Measurements from ENCODE around the gene GTF2H1.

GTF2H1 gene

GRCh38 chr11:18294862-18295261, 27.5 kb upstream of the GTF2H1 start:
- H3K4me3 ChIP-seq (ENCODE audit: low read depth, low read length, poor library complexity, severe bottlenecking): no peak overlapping the region
- no peaks in the 10 kb centered on the region for H3K79me2 ChIP-seq (ENCODE audit: insufficient read depth, low read length)
- no peaks in the 10 kb centered on the region for H3F3A ChIP-seq (ENCODE audit: insufficient read depth, low read length)
- H3K9me2 ChIP-seq (ENCODE audit: low read depth, low read length): no peaks in the 10 kb centered on the region
- H3K36me3 ChIP-seq (ENCODE audit: insufficient read depth, low read length): peaks cover 95% of the 10 kb centered on the region
- no peaks in the 10 kb centered on the region for H4K20me1 ChIP-seq (ENCODE audit: insufficient read depth, low read length)
- H3K27ac ChIP-seq (ENCODE audit: low read depth, low read length, poor library complexity, severe bottlenecking): no peak overlapping the region
- H3K27me3 ChIP-seq (ENCODE audit: insufficient read depth, low read length): no peaks in the 10 kb centered on the region
- no peak overlapping the region for H3K4me2 ChIP-seq (ENCODE audit: low read length)
- no peak overlapping the region for H2AFZ ChIP-seq (ENCODE audit: low read length)
- H3K4me1 ChIP-seq (ENCODE audit: insufficient read depth, low read length, severe bottlenecking): no peaks in the 10 kb centered on the region
- no peaks in the 10 kb centered on the region for H3K9me3 ChIP-seq (ENCODE audit: low read length)
- H3K9ac ChIP-seq (ENCODE audit: low read length): no peak overlapping the region
- TF ChIP-seq, protein P1, sequence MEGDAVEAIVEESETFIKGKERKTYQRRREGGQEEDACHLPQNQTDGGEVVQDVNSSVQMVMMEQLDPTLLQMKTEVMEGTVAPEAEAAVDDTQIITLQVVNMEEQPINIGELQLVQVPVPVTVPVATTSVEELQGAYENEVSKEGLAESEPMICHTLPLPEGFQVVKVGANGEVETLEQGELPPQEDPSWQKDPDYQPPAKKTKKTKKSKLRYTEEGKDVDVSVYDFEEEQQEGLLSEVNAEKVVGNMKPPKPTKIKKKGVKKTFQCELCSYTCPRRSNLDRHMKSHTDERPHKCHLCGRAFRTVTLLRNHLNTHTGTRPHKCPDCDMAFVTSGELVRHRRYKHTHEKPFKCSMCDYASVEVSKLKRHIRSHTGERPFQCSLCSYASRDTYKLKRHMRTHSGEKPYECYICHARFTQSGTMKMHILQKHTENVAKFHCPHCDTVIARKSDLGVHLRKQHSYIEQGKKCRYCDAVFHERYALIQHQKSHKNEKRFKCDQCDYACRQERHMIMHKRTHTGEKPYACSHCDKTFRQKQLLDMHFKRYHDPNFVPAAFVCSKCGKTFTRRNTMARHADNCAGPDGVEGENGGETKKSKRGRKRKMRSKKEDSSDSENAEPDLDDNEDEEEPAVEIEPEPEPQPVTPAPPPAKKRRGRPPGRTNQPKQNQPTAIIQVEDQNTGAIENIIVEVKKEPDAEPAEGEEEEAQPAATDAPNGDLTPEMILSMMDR (IDR thresholded peaks at IDR 0.05; ENCODE audit: low read length): no peak
- no peak for TF ChIP-seq EZH2 (IDR thresholded peaks at IDR 0.05; ENCODE audit: borderline replicate concordance, low read length)

DNA sequence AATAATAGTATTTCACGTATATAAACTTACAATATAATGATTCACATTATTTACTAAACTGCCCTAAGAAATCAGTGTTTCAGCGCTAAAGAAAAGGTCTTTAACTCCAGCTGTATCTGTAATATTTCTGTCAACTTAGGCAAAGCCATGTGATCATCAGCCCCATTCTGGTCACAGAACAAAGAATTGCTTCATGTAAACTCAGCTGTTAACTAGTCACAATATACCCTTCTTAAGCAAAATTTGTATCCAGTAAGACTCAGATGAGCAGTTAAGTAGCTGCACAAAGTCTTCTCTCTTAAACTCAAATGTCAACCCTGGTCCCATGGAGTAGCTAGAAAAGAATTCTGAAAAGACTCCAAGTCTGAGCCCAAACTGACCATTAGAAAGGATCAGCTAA, 27.1 kb upstream of the GTF2H1 start:
- Histone ChIP-seq H3K9ac (ENCODE audit: low read length) (no peak overlapping the region), H3K27ac (ENCODE audit: low read depth, low read length, poor library complexity, severe bottlenecking) (no peak overlapping the region), H3K79me2 (ENCODE audit: insufficient read depth, low read length) (no peaks in the 10 kb centered on the region), H2AFZ (ENCODE audit: low read length) (no peak overlapping the region), H3K4me3 (ENCODE audit: low read depth, low read length, poor library complexity, severe bottlenecking) (no peak overlapping the region), H4K20me1 (ENCODE audit: insufficient read depth, low read length) (no peaks in the 10 kb centered on the region), H3F3A (ENCODE audit: insufficient read depth, low read length) (no peaks in the 10 kb centered on the region), H3K27me3 (ENCODE audit: insufficient read depth, low read length) (no peaks in the 10 kb centered on the region), H3K36me3 (ENCODE audit: insufficient read depth, low read length) (peaks cover 95% of the 10 kb centered on the region), H3K4me1 (ENCODE audit: insufficient read depth, low read length, severe bottlenecking) (no peaks in the 10 kb centered on the region), H3K9me3 (ENCODE audit: low read length) (no peaks in the 10 kb centered on the region), H3K9me2 (ENCODE audit: low read depth, low read length) (no peaks in the 10 kb centered on the region), H3K4me2 (ENCODE audit: low read length) (no peak overlapping the region)
- TF ChIP-seq, protein P1 (IDR thresholded peaks at IDR 0.05; ENCODE audit: low read length): no peak
- no peak for TF ChIP-seq EZH2 (IDR thresholded peaks at IDR 0.05; ENCODE audit: borderline replicate concordance, low read length)

DNA sequence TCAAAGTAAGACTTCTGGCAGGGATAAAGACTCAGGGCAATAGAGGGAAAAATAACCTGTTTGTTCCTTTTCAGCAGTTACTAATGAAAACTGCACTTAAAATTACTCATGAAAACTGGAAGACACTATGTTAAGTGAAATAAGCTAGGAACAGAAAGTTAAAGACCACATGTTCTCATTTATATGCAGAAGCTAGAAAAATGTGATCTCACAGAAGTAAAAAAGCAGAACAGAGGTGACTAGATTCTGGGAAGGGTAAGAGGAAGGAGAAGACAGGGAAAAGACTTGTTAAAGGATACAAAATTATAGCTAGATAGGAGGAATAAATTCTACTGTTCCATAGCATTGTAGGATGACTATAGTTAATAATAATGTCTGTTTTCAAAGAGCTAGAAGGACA, 22.6 kb upstream of the GTF2H1 start:
- Histone ChIP-seq H3K27me3 (ENCODE audit: insufficient read depth, low read length) (no peaks in the 10 kb centered on the region), H3K27ac (ENCODE audit: low read depth, low read length, poor library complexity, severe bottlenecking) (no peak overlapping the region), H3K9me2 (ENCODE audit: low read depth, low read length) (no peaks in the 10 kb centered on the region), H3K4me3 (ENCODE audit: low read depth, low read length, poor library complexity, severe bottlenecking) (no peak overlapping the region), H3K4me1 (ENCODE audit: insufficient read depth, low read length, severe bottlenecking) (no peaks in the 10 kb centered on the region), H4K20me1 (ENCODE audit: insufficient read depth, low read length) (no peaks in the 10 kb centered on the region), H3F3A (ENCODE audit: insufficient read depth, low read length) (no peaks in the 10 kb centered on the region), H3K79me2 (ENCODE audit: insufficient read depth, low read length) (no peaks in the 10 kb centered on the region), H3K4me2 (ENCODE audit: low read length) (no peak overlapping the region), H3K36me3 (ENCODE audit: insufficient read depth, low read length) (peaks cover 94% of the 10 kb centered on the region), H3K9me3 (ENCODE audit: low read length) (no peaks in the 10 kb centered on the region), H3K9ac (ENCODE audit: low read length) (no peak overlapping the region), H2AFZ (ENCODE audit: low read length) (no peak overlapping the region)
- TF ChIP-seq, protein P1 (IDR thresholded peaks at IDR 0.05; ENCODE audit: low read length): no peak
